Stimulated activated effector memory CD8-positive, alpha-beta T cell treated with anti-CD3 and anti-CD28 coated beads, Interleukin-12 subunit alpha, Interleukin-12 subunit beta, amount 100 ng/mL, for 72 hours (primary cell): Measurements from ENCODE around the gene AGO1.
"Not testable (repeated sequence)": the region's sequence is repeated elsewhere in the genome, so short reads cannot be mapped to it uniquely, and the experiment has no call there.

Experiments
- ATAC-seq: fragments of 150-1000 bp; cut with Tn5 transposase; 2 replicates; pipeline ENCODE4 v1.10.0; 2021
- DNase-seq, 2 donors: peaks; one replicate each; pipeline ENCODE4 v3.0.0; 2021 to 2022; ENCODE audit warnings: low spot score in 2 of 2
- H3K27ac Mint-ChIP-seq: one replicate; pipeline ENCODE4 v1.8.0; 2022; ENCODE audit warnings: mild to moderate bottlenecking, mixed read lengths
- H3K36me3 Mint-ChIP-seq: one replicate; pipeline ENCODE4 v1.8.0; 2022; ENCODE audit warnings: mild to moderate bottlenecking, mixed read lengths
- H3K4me1 Mint-ChIP-seq: one replicate; pipeline ENCODE4 v1.8.0; 2022; ENCODE audit warnings: mixed read lengths
- H3K4me3 Mint-ChIP-seq: one replicate; pipeline ENCODE4 v1.8.0; 2022; ENCODE audit warnings: mild to moderate bottlenecking, mixed read lengths
- H3K9me3 Mint-ChIP-seq: one replicate; pipeline ENCODE4 v1.8.0; 2022; ENCODE audit warnings: mixed read lengths

The AGO1 gene

DNA sequence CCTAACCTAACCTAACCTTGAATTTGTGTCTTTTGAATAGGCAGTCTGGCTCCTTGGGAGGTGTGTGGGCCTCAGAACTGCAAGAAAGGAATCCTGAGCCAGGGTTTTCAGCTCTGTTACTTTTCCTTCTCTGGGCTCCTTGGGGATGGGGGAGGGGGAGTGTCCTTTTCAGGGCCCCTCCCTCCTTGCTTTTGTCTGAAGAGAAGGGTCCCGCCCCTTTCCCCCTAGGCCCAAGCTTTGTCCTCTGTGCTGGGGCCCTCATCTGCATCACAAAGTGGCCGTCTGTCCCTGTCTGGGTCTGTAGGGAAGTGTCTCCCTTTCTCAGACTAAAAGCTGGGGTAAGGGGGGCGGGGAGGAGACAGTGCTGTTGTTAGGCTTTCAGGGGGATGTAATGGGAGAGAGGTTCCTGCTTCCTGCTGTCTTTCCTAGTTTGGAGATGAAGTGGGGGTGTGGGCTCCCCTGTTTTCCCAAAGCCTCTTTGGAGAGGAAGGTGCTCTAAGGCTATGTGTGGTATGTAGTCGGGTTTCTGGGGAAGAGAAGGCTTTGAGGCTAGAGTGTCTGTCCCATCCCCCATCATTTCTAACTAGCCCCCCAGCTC lies 3.1 kb downstream of the AGO1 start:
- ATAC-seq (no peak), DNase-seq (no peak)
- Mint-ChIP-seq H3K4me3 (no peak overlapping the region), H3K36me3 (peaks cover 41% of the 10 kb centered on the region), H3K4me1 (peaks cover 51% of the 10 kb centered on the region), H3K27ac (peak overlapping the region; percentile 17), H3K9me3 (no peaks in the 10 kb centered on the region)

GRCh38 chr1:35886577-35887431 lies 3.8 kb downstream of the AGO1 start:
- no peak for DNase-seq
- Mint-ChIP-seq H3K4me1 (peaks cover 48% of the 10 kb centered on the region), H3K4me3 (no peak overlapping the region), H3K27ac (peak overlapping the region; percentile 17), H3K9me3 (no peaks in the 10 kb centered on the region), H3K36me3 (peaks cover 48% of the 10 kb centered on the region)
- ATAC-seq, result no peak

- DNase-seq (no peak), ATAC-seq (no peak)
- Mint-ChIP-seq H3K9me3 (no peaks in the 10 kb centered on the region), H3K36me3 (peaks cover 54% of the 10 kb centered on the region), H3K27ac (peak overlapping the region; percentile 17), H3K4me1 (peaks cover 41% of the 10 kb centered on the region), H3K4me3 (no peak overlapping the region)
These were observed 4.5 kb downstream of the AGO1 start for GRCh38 chr1:35887508-35887907.

- ATAC-seq (no peak), DNase-seq (no peak)
- Mint-ChIP-seq H3K36me3 (peaks cover 55% of the 10 kb centered on the region), H3K27ac (no peak overlapping the region), H3K4me1 (peaks cover 37% of the 10 kb centered on the region), H3K9me3 (no peaks in the 10 kb centered on the region), H3K4me3 (no peak overlapping the region)
These were observed 5.2 kb downstream of the AGO1 start for GRCh38 chr1:35888255-35888654.

DNA sequence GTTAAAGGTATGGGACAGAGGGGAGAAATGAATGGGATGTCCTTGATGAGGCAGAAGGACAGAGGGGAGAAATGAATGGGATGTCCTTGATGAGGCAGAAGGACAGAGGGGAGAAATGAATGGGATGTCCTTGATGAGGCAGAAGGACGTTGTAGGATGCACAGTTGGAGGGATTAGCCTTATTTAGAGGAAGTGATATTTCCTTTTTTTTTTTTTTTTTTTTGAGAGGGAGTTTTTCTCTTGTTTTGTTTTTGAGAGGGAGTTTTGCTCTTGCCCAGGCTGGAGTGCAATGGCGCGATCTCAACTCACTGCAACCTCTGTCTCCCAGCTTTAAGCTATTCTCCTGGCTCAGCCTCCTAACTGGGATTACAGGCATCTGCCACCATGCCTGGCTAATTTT lies 6.0 kb downstream of the AGO1 start:
- not testable (repeated sequence) for H3K9me3 Mint-ChIP-seq, H3K27ac Mint-ChIP-seq, DNase-seq, ATAC-seq, H3K4me3 Mint-ChIP-seq
- peaks cover 35% of the 10 kb centered on the region for H3K4me1 Mint-ChIP-seq
- H3K36me3 Mint-ChIP-seq, result peaks cover 60% of the 10 kb centered on the region

GRCh38 chr1:35893051-35893879 lies 10.3 kb downstream of the AGO1 start:
- no peak for DNase-seq
- H3K9me3 Mint-ChIP-seq, result no peaks in the 10 kb centered on the region
- H3K27ac Mint-ChIP-seq, result peak overlapping the region; percentile 56
- peaks cover 15% of the 10 kb centered on the region for H3K4me1 Mint-ChIP-seq
- H3K36me3 Mint-ChIP-seq, result peaks cover 93% of the 10 kb centered on the region
- peak; percentile 11 for ATAC-seq
- H3K4me3 Mint-ChIP-seq, result no peak overlapping the region

GRCh38 chr1:35894183-35894582 lies 11.2 kb downstream of the AGO1 start:
- Mint-ChIP-seq H3K4me1 (peaks cover 9% of the 10 kb centered on the region), H3K27ac (peak overlapping the region; percentile 56), H3K4me3 (no peak overlapping the region), H3K9me3 (no peaks in the 10 kb centered on the region), H3K36me3 (peaks cover 92% of the 10 kb centered on the region)
- peak; percentile 55 for ATAC-seq
- DNase-seq, result no peak

- peaks cover 92% of the 10 kb centered on the region for H3K36me3 Mint-ChIP-seq
- H3K9me3 Mint-ChIP-seq, result no peaks in the 10 kb centered on the region
- DNase-seq (no peak), ATAC-seq (no peak)
- H3K4me1 Mint-ChIP-seq, result peaks cover 9% of the 10 kb centered on the region
- no peak overlapping the region for H3K4me3 Mint-ChIP-seq
- H3K27ac Mint-ChIP-seq, result no peak overlapping the region
These were observed 11.6 kb downstream of the AGO1 start for GRCh38 chr1:35894656-35895055.

GRCh38 chr1:35899941-35900340 lies 16.9 kb downstream of the AGO1 start:
- no peaks in the 10 kb centered on the region for H3K9me3 Mint-ChIP-seq
- no peak for DNase-seq
- no peak overlapping the region for H3K27ac Mint-ChIP-seq
- H3K36me3 Mint-ChIP-seq, result peaks cover 85% of the 10 kb centered on the region
- H3K4me1 Mint-ChIP-seq, result no peaks in the 10 kb centered on the region
- no peak for ATAC-seq
- H3K4me3 Mint-ChIP-seq, result no peak overlapping the region

- Mint-ChIP-seq H3K4me3 (no peak overlapping the region), H3K9me3 (no peaks in the 10 kb centered on the region), H3K36me3 (peaks cover 89% of the 10 kb centered on the region), H3K27ac (no peak overlapping the region), H3K4me1 (no peaks in the 10 kb centered on the region)
- DNase-seq, result no peak
- no peak for ATAC-seq
These were observed 18.2 kb downstream of the AGO1 start for GRCh38 chr1:35901235-35901634.

- H3K9me3 Mint-ChIP-seq, result no peaks in the 10 kb centered on the region
- ATAC-seq (no peak), DNase-seq (no peak)
- H3K36me3 Mint-ChIP-seq, result peaks cover 92% of the 10 kb centered on the region
- H3K4me1 Mint-ChIP-seq, result no peaks in the 10 kb centered on the region
- no peak overlapping the region for H3K4me3 Mint-ChIP-seq
- no peak overlapping the region for H3K27ac Mint-ChIP-seq
These were observed 19.7 kb downstream of the AGO1 start for GRCh38 chr1:35902671-35903070.

GRCh38 chr1:35914717-35915116 lies 31.7 kb downstream of the AGO1 start:
- Mint-ChIP-seq H3K4me1 (no peaks in the 10 kb centered on the region), H3K27ac (no peak overlapping the region), H3K4me3 (no peak overlapping the region), H3K9me3 (no peaks in the 10 kb centered on the region), H3K36me3 (peaks cover 88% of the 10 kb centered on the region)
- DNase-seq (no peak), ATAC-seq (no peak)

- Mint-ChIP-seq H3K4me3 (no peak overlapping the region), H3K9me3 (no peaks in the 10 kb centered on the region), H3K4me1 (no peaks in the 10 kb centered on the region), H3K36me3 (peaks cover 93% of the 10 kb centered on the region), H3K27ac (no peak overlapping the region)
- DNase-seq (no peak), ATAC-seq (no peak)
These were observed 32.7 kb downstream of the AGO1 start for GRCh38 chr1:35915693-35916092.

DNA sequence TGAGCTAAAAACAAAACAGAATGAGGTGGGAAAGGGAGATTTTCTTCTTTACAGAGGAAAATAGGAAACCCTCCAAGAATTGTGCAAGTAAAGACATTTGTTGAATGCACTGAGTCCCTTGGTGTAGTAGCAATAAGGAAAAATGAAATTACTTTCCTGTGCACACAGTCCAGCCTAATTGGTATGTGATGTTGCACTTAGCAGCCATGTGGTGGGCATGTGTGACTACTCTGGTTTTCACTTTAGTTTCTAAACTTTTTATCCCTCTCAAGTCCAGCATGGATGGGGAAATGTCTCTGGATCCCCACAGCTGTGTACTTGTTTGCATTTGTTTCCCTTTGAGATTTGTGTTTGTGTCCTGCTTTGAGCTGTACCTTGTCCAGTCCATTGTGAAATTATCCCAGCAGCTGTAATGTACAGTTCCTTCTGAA lies 40.8 kb downstream of the AGO1 start:
- Mint-ChIP-seq H3K4me1 (no peaks in the 10 kb centered on the region), H3K4me3 (no peak overlapping the region), H3K27ac (no peak overlapping the region), H3K9me3 (no peaks in the 10 kb centered on the region), H3K36me3 (peaks cover 27% of the 10 kb centered on the region)
- ATAC-seq (no peak), DNase-seq (no peak)

DNA sequence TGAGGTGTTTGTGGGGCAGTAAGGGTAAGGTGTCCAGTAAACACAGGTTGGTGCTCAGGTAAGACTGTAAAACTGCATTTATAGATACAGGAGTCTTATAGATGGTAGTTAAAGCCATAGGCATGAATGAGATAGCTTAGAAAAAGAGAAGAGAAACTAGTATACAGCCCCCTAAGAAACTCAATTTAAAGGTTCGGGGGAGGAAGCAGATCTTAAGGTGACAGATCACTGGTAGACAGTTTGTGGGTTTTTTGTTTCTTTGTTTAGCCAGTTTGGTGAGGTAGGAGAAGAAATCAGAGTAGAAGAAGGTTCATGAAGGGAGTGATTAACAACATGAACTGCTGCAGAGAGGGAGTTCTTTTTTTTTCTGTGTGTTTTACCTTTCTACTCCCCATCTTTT lies 41.8 kb downstream of the AGO1 start:
- Mint-ChIP-seq H3K36me3 (peaks cover 17% of the 10 kb centered on the region), H3K27ac (no peak overlapping the region), H3K4me3 (no peak overlapping the region), H3K9me3 (no peaks in the 10 kb centered on the region), H3K4me1 (peaks cover under 1% of the 10 kb centered on the region)
- DNase-seq (no peak), ATAC-seq (no peak)
